ENCODE measurements around the gene PRPF6. TPM values are rescaled to one million over a fixed set of nuclear protein-coding genes. Genes with fewer than 3 reads are reported as not detected.
"Not testable (repeated sequence)": the region's sequence is repeated elsewhere in the genome, so short reads cannot be mapped to it uniquely, and the experiment has no call there.

Gene PRPF6
- total RNA-seq, 1 donor from 2014 or later, result 74.7 TPM

DNA sequence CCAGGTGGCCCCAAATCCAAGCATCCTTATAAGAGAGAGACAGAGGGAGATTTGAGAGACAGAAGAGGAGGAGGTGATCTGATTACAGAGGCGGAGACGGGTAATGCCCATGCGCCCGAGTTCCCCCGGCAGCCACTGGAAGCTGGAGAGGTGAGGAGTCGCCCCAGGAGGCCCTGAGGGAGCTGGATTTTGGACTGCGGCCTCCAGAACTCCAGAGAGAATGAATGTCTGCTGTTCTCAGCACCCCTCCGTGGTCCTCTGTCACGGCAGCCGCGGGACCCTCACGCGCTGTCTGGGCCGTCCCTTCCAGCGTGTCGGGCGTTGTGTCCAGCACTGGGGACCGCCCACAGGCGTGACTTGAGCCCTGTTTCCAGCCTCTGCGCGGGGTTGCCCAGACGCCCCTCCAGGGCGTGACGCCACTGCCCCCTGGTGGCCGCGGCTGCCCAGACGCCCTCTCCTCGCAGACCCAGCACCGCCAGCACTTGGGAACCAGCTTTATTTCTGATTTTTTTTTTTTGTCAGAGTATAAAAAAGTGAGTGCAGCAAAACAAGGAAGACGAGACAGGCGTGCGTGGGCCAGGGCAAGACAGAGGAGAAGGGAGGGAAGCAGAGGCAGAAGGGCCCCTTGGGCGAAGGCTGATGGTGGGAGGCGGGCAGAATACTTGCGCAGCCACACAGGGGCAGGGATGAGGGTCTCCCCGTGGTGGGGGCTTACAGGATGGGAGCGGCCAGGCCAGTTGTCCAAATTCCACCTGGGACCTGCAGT lies 7.1 kb upstream of the PRPF6 start:
- DNase-seq (ENCODE audit: low spot score), result peak; percentile 82

GRCh38 chr20:63974402-63975200 lies 6.3 kb upstream of the PRPF6 start:
- no peak for DNase-seq (ENCODE audit: low spot score)

GRCh38 chr20:63976511-63976910 lies 4.4 kb upstream of the PRPF6 start:
- DNase-seq (ENCODE audit: low spot score), result not testable (repeated sequence)

GRCh38 chr20:63976980-63977738 lies 3.8 kb upstream of the PRPF6 start:
- DNase-seq (ENCODE audit: low spot score), result no peak

DNA sequence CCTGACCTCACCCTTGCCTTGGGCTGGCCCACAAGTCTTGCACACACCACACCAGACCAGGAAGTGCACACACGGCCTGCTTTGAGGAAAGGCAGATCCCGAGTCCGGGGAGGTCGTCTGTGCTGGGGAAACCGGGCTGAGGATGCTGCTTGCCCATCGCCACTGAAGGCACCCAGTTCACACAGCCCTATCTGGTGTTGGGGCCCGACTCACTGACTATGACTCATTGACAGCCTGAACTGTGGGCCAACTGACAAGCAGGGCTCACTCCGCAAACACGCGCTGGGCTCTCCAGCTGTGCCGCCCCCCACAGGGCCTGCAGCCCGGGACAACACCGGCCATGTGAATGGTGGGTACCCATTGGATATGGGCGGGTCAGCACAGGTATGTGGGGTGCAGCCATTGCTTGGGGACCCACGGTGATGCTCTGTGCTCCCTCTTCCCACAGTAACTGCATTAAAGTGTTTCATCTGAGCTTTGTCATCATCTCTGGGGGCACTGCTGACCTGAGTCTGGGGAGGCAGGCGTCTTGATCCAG lies 3.1 kb upstream of the PRPF6 start:
- DNase-seq (ENCODE audit: low spot score), result no peak

DNA sequence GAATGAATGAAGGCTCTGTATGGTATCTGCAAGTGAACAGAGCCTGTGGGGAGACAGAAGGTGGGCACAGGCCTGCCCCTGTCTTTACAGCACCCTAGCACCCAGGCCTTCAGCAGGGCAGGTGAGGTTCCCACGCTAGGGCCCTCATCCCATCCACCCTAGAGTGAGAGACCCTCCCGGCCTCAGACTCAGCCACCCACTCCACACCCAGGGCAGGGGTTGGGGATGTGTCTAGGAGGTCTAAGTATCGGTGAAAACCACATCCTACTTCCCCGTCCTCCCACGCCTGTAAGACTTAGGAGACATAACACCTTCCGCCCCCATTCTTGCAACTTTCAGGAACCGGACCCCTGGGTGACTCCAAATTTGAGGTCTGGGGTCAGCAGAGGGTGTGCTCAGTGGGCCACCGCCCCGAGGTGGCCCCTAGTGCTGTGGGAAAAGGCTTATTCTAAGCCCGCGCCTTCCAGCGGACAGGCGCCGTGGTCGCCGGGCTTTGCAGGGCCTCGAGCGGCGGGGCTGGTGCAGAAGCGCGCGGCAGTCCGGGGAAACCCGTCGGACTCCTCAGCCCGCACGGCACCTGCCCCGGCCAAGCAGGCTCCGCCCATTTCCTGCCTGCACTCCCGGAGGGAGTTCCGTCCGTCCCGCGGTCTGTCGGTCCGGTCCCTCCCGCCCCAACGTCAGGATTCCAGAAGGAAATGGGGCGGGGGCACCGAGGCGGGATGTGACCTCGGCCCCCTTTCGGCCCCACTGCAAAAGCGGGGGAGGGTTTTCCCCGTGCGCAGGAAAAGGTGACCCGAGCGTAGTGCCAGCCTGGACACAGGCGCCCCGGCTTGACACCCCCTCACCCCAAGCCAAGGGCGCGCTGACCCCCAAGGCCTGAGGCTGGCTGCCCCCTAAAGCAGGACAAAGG lies 2.4 kb upstream of the PRPF6 start:
- peak; percentile 59 for DNase-seq (ENCODE audit: low spot score)

- no peak for DNase-seq (ENCODE audit: low spot score)
Measured at GRCh38 chr20:63979229-63979556, 1.7 kb upstream of the PRPF6 start.

DNA sequence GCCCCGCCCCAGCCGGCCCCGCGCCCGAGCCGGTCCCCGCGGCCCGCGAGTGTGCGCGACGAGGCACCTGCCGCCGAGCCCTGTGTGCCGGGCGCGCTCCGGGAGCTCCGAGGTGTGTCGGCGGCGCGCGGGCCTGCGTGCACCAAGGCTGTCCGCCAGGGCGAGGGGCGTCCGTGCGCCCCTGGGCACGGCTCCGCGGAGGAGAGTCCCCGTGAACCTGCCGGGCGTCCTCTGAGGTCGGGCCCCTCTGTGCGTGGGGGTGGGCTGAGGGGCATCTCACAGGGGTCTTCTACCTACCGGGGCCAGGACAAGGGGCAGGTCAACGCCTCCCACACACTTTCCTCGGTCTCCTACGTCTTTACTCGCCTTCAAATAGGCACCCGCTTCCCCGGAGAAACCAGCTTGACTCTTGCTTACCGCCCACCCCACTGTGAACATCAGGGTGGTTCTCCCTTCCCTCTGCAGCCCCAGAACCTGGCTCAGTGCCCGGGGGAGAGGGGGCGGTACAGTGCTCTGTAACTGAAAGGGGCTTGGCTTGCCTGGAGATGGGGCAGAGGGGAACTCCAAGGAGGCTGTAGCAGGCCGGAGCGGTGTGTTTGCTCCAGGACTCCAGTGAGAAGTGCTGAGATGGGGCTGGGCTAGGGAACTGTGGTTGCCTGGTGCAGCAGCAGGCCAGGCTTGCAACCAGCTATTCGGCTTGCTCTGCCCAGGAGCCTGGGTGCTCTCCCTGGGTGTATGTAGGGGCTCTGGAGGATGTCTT lies 1.2 kb upstream of the PRPF6 start, which contains the start of gene SAMD10:
Gene SAMD10 (minus strand): TSS at position 86 of the 760 bp plus-strand sequence. CDS start 175 bp downstream, outside the sequence.
- DNase-seq (ENCODE audit: low spot score), result no peak

- no peak for DNase-seq (ENCODE audit: low spot score)
Measured at GRCh38 chr20:63980317-63980805, 571 bp upstream of the PRPF6 start.

- DNase-seq (ENCODE audit: low spot score), result no peak
Measured at GRCh38 chr20:63982937-63983336, 2.0 kb downstream of the PRPF6 start.

DNA sequence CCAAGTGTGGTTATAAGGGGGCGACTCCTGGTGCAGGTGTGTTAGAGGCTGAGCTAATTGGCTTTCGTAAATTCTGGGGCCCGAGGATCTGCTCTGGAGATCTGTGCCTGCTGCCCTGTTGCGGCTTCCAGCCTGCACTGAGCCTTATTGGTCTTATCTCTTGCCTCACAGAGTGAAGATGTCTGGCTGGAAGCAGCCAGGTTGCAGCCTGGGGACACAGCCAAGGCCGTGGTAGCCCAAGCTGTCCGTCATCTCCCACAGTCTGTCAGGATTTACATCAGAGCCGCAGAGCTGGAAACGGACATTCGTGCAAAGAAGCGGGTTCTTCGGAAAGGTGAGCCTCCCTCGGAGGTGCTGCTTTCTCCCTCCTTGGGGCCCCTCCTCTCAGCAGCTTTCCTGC lies 20.0 kb downstream of the PRPF6 start:
- DNase-seq (ENCODE audit: low spot score), result no peak

GRCh38 chr20:64001607-64002011 lies 20.7 kb downstream of the PRPF6 start:
- no peak for DNase-seq (ENCODE audit: low spot score)

DNA sequence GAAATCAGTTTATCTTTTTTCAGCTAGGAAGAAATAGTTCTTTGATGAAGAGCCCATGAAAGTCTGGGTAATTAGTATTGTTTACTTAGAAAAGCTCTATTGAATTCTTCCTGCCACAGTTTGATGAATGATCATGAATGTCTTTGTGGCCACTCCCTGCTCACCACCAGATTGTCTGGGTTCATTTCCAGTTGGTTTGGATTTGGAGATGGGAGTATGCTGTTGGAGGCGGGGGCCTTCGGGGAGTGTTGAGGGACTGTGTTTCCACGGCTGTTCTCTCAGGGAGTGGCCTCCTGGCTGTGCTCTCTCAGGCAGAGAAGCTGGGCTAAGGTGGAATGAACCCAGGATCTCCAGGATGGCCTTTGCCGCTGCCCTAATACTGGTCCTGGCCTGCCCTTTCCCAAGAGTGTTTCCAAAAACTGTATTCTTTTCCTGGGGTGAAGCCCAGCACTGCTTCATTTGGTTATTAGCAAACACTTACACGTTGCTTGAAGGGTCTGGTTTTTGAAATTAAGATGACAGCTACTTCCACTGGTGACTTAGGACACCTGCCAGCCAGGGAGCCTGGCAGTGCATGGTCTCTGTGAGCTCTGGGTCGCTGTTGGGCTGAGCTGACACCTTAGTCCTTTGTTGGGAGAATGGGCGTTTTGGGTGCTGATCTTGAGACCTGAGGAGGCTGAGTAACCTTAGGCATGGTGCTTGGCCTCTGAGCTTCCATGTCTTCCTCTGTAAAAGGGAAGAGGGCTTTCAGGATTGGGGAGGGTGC lies 23.2 kb downstream of the PRPF6 start:
- no peak for DNase-seq (ENCODE audit: low spot score)

DNA sequence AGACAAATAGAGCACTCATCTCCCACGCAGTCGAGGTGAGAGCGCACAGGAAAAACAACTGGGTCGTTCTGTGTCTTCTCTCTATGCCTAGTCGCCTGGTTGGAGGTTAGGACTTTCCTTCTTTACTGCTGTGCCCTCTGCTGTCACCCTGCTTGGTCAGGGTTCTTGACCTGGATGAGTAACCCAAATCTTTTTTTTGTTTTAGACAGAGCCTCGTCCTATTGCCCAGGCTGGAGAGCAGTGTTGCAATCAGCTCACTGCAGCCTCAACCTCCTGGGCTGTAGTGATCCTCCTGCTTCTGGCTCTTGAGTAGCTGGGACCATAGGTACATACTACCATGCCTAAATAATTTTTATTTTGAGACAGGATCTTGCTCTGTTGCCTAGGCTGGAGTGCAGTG lies 24.5 kb downstream of the PRPF6 start:
- DNase-seq (ENCODE audit: low spot score), result no peak

- no peak for DNase-seq (ENCODE audit: low spot score)
Measured at GRCh38 chr20:64006490-64006889, 25.6 kb downstream of the PRPF6 start.

GRCh38 chr20:64006902-64007301 lies 26.0 kb downstream of the PRPF6 start:
- DNase-seq (ENCODE audit: low spot score), result no peak

GRCh38 chr20:64009811-64010387 lies 29.0 kb downstream of the PRPF6 start:
- DNase-seq (ENCODE audit: low spot score), result no peak

GRCh38 chr20:64010711-64011237 lies 29.8 kb downstream of the PRPF6 start:
- DNase-seq (ENCODE audit: low spot score), result no peak

DNA sequence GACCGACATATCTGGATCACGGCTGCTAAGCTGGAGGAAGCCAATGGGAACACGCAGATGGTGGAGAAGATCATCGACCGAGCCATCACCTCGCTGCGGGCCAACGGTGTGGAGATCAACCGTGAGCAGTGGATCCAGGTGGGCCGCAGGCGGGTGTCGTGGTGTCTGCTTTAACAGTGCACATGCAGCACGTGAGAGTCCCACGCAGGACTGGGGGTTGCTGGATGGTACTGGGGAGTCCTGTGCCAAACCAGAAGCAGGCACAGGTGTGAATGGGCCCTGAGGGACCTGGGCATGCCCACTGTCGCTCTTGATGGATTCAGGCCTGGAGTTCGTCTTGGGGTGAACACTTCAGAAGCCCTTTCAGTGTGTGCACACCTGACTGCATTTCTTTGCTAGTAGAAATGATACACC lies 30.4 kb downstream of the PRPF6 start:
- no peak for DNase-seq (ENCODE audit: low spot score)

All from mucosa of gallbladder (tissue), 1 donor.